Measurements from ENCODE around the gene MAPKAPK3.

- TF ChIP-seq CREB5 (CRISPR knock-in tag; IDR thresholded peaks at IDR 0.05; ENCODE audit: low read depth) (no peak), OSR1 (CRISPR knock-in tag; IDR thresholded peaks at IDR 0.05) (no peak), ZNF565 (CRISPR knock-in tag; conservative IDR thresholded peaks at IDR 0.05; ENCODE audit: low read depth) (no peak), PATZ1 (CRISPR knock-in tag; IDR thresholded peaks at IDR 0.05; ENCODE audit: borderline replicate concordance) (no peak), ZNF70 (CRISPR knock-in tag; IDR thresholded peaks at IDR 0.05) (no peak), PPARA (CRISPR knock-in tag; IDR thresholded peaks at IDR 0.05; ENCODE audit: borderline replicate concordance) (no peak), TCF4 (CRISPR knock-in tag; IDR thresholded peaks at IDR 0.05; ENCODE audit: borderline replicate concordance) (no peak), RARB (CRISPR knock-in tag; IDR thresholded peaks at IDR 0.05) (no peak), ZFP3 (CRISPR knock-in tag; IDR thresholded peaks at IDR 0.05) (no peak), BACH2 (CRISPR knock-in tag; IDR thresholded peaks at IDR 0.05; ENCODE audit: borderline replicate concordance) (no peak), CSDC2 (CRISPR knock-in tag; IDR thresholded peaks at IDR 0.05) (no peak), CSRNP3 (CRISPR knock-in tag; IDR thresholded peaks at IDR 0.05) (no peak), ZFP30 (CRISPR knock-in tag; IDR thresholded peaks at IDR 0.05) (no peak), ARNTL (CRISPR knock-in tag; IDR thresholded peaks at IDR 0.05; ENCODE audit: borderline replicate concordance, low read depth) (no peak)
Observed at GRCh38 chr3:50612234-50612882, 4.6 kb upstream of the MAPKAPK3 start.
